Kidney epithelial cell (primary cell): ENCODE measurements around the gene CIC. TPM values are rescaled to one million over a fixed set of nuclear protein-coding genes. Genes with fewer than 3 reads are reported as not detected.
A peak's percentile ranks its signal among the peaks of the same experiment; 100 is the strongest.

Experiments
- DNase-seq: peaks from one replicate; pipeline ENCODE4 v3.0.0-alpha.2; 2010; ENCODE audit warnings: low read depth
- H3K27me3 ChIP-seq: 2 replicates; pipeline ENCODE4 v1.6.0; 2011; ENCODE audit warnings: low read length; ENCODE audit not compliant: control insufficient read depth, insufficient read depth
- H3K36me3 ChIP-seq: 2 replicates; pipeline ENCODE4 v1.5.1; 2011; ENCODE audit warnings: low read length; ENCODE audit not compliant: control insufficient read depth, insufficient read depth
- H3K4me3 ChIP-seq: 2 replicates; pipeline ENCODE4 v1.5.1; 2011; ENCODE audit warnings: low read depth, mild to moderate bottlenecking, control low read depth, low read length
- CTCF ChIP-seq: IDR thresholded peaks from 2 replicates; pipeline ENCODE4 v1.5.1; 2011; ENCODE audit warnings: mild to moderate bottlenecking, moderate library complexity, low read length, control low read depth, inconsistent platforms; ENCODE audit not compliant: insufficient read depth, poor library complexity, severe bottlenecking
- total RNA-seq: library from RNA; depleted of rRNA; stranded (reverse); fragments of >200 nt; gene quantifications from 2 replicates; pipeline ENCODE4 v1.2.3, GENCODE V29; 2015

The CIC gene
- total RNA-seq, 1 donor from 2014 or later: 41.7 TPM

GRCh38 chr19:42291435-42291810 lies 22.4 kb downstream of the CIC start:
- Histone ChIP-seq H3K4me3 (no peak overlapping the region), H3K27me3 (no peaks in the 10 kb centered on the region), H3K36me3 (peaks cover 18% of the 10 kb centered on the region)
- TF ChIP-seq CTCF: no peak
- no peak for DNase-seq

- Histone ChIP-seq H3K27me3 (no peaks in the 10 kb centered on the region), H3K4me3 (no peak overlapping the region), H3K36me3 (peaks cover 17% of the 10 kb centered on the region)
- DNase-seq: no peak
- TF ChIP-seq CTCF: no peak
These were observed 23.2 kb downstream of the CIC start for GRCh38 chr19:42292042-42292960.

GRCh38 chr19:42292963-42293362 lies 23.9 kb downstream of the CIC start:
- Histone ChIP-seq H3K4me3 (no peak overlapping the region), H3K27me3 (no peaks in the 10 kb centered on the region), H3K36me3 (peaks cover 17% of the 10 kb centered on the region)
- DNase-seq: no peak
- no peak for TF ChIP-seq CTCF

- H3K36me3 ChIP-seq: peaks cover 17% of the 10 kb centered on the region
- no peak overlapping the region for H3K4me3 ChIP-seq
- TF ChIP-seq CTCF: peak; percentile 22
- H3K27me3 ChIP-seq: no peaks in the 10 kb centered on the region
- DNase-seq: no peak
These were observed 24.5 kb downstream of the CIC start for GRCh38 chr19:42293540-42293939.

GRCh38 chr19:42293948-42294347 lies 24.9 kb downstream of the CIC start:
- TF ChIP-seq CTCF: no peak
- Histone ChIP-seq H3K36me3 (peaks cover 17% of the 10 kb centered on the region), H3K4me3 (no peak overlapping the region), H3K27me3 (no peaks in the 10 kb centered on the region)
- no peak for DNase-seq
